HFFc6 (cell line): ENCODE measurements around the gene ATP6V1B1. TPM values are rescaled to one million over a fixed set of nuclear protein-coding genes. Genes with fewer than 3 reads are reported as not detected.

ENCODE experiments used
- DNase-seq: peaks from one replicate; pipeline ENCODE4 v3.0.0-alpha.2; 2018
- H3K27ac Mint-ChIP-seq: 2 replicates; pipeline ENCODE4 v1.8.0; 2020; ENCODE audit warnings: mild to moderate bottlenecking, mixed read lengths
- H3K27me3 Mint-ChIP-seq: 2 replicates; pipeline ENCODE4 v1.8.0; 2021; ENCODE audit warnings: mild to moderate bottlenecking, moderate library complexity, mixed read lengths; ENCODE audit not compliant: insufficient read depth
- H3K36me3 Mint-ChIP-seq: 2 replicates; pipeline ENCODE4 v1.8.0; 2021; ENCODE audit warnings: low read depth, mixed read lengths
- H3K4me1 Mint-ChIP-seq: 2 replicates; pipeline ENCODE4 v1.8.0; 2020; ENCODE audit warnings: low read depth, mixed read lengths
- H3K4me3 Mint-ChIP-seq: 2 replicates; pipeline ENCODE4 v1.8.0; 2020; ENCODE audit warnings: mild to moderate bottlenecking, moderate library complexity, mixed read lengths
- H3K9me3 Mint-ChIP-seq: 2 replicates; pipeline ENCODE4 v1.8.0; 2020; ENCODE audit warnings: mild to moderate bottlenecking, mixed read lengths
- CTCF ChIP-seq: fragments of 200-600 bp; sonication (generic); IDR thresholded peaks from 2 replicates; pipeline ENCODE4 v1.5.0; 2021; ENCODE audit warnings: antibody characterized with exemption, mild to moderate bottlenecking
- total RNA-seq, 6 experiments: library from RNA; stranded (reverse); fragmentation: NEBNext Ultra II Directional; extraction: Animal tissue kit (Norgen Biotek cat#: 25700); gene quantifications; 2 replicates in 1 of 6; 3 replicates in 5 of 6; pipeline ENCODE4 v1.2.3, GENCODE V29; 2021

Gene ATP6V1B1
- total RNA-seq, 6 experiments from 2014 or later = 0.22 to 0.66 (median 0.57) TPM; not detected in 3

GRCh38 chr2:70965506-70965905 lies 29.8 kb downstream of the ATP6V1B1 start:
- H3K4me3 Mint-ChIP-seq = peak overlapping the region; percentile 88
- H3K36me3 Mint-ChIP-seq = no peaks in the 10 kb centered on the region

GRCh38 chr2:70966681-70967080 lies 31.0 kb downstream of the ATP6V1B1 start:
- peaks cover 8% of the 10 kb centered on the region for H3K4me1 Mint-ChIP-seq
- no peak for TF ChIP-seq CTCF

More at GRCh38 chr2:70965506-70965905, 29.8 kb downstream of the ATP6V1B1 start:
- Mint-ChIP-seq H3K27me3 (peaks cover 41% of the 10 kb centered on the region), H3K27ac (no peak overlapping the region), H3K9me3 (no peaks in the 10 kb centered on the region), H3K4me1 (peaks cover 8% of the 10 kb centered on the region)
- no peak for TF ChIP-seq CTCF
- no peak for DNase-seq

GRCh38 chr2:70967189-70967588 lies 31.5 kb downstream of the ATP6V1B1 start:
- peaks cover 37% of the 10 kb centered on the region for H3K27me3 Mint-ChIP-seq
- peaks cover 8% of the 10 kb centered on the region for H3K4me1 Mint-ChIP-seq
- no peak for TF ChIP-seq CTCF
- no peaks in the 10 kb centered on the region for H3K36me3 Mint-ChIP-seq
- no peaks in the 10 kb centered on the region for H3K9me3 Mint-ChIP-seq
- H3K27ac Mint-ChIP-seq = no peak overlapping the region
- DNase-seq = no peak
- no peak overlapping the region for H3K4me3 Mint-ChIP-seq

More at GRCh38 chr2:70966681-70967080, 31.0 kb downstream of the ATP6V1B1 start:
- Mint-ChIP-seq H3K36me3 (no peaks in the 10 kb centered on the region), H3K4me3 (no peak overlapping the region), H3K9me3 (no peaks in the 10 kb centered on the region), H3K27ac (no peak overlapping the region), H3K27me3 (peaks cover 40% of the 10 kb centered on the region)
- no peak for DNase-seq

GRCh38 chr2:70974592-70974991 lies 38.9 kb downstream of the ATP6V1B1 start:
- H3K27ac Mint-ChIP-seq = no peak overlapping the region
- no peak for DNase-seq
- TF ChIP-seq CTCF = no peak
- H3K27me3 Mint-ChIP-seq = peaks cover 18% of the 10 kb centered on the region
- H3K4me3 Mint-ChIP-seq = no peak overlapping the region
- H3K9me3 Mint-ChIP-seq = no peaks in the 10 kb centered on the region
- no peaks in the 10 kb centered on the region for H3K36me3 Mint-ChIP-seq
- peaks cover 22% of the 10 kb centered on the region for H3K4me1 Mint-ChIP-seq

GRCh38 chr2:70975237-70975636 lies 39.5 kb downstream of the ATP6V1B1 start:
- no peak for TF ChIP-seq CTCF
- no peak for DNase-seq
- H3K36me3 Mint-ChIP-seq = no peaks in the 10 kb centered on the region
- H3K27me3 Mint-ChIP-seq = peaks cover 15% of the 10 kb centered on the region
- H3K9me3 Mint-ChIP-seq = no peaks in the 10 kb centered on the region
- H3K27ac Mint-ChIP-seq = no peak overlapping the region
- no peak overlapping the region for H3K4me3 Mint-ChIP-seq
- peaks cover 22% of the 10 kb centered on the region for H3K4me1 Mint-ChIP-seq
